SH-SY5Y (cell line): ENCODE data around the gene SERPIND1.

Experiments
- GATA2 ChIP-seq: IDR thresholded peaks from 2 replicates; pipeline ENCODE4 v1.6.1; 2011; ENCODE audit warnings: mild to moderate bottlenecking, low read depth, low read length
- GATA3 ChIP-seq: IDR thresholded peaks from 2 replicates; pipeline ENCODE4 v1.6.1; 2011; ENCODE audit warnings: low read depth, mild to moderate bottlenecking, low read length, moderate library complexity

DNA sequence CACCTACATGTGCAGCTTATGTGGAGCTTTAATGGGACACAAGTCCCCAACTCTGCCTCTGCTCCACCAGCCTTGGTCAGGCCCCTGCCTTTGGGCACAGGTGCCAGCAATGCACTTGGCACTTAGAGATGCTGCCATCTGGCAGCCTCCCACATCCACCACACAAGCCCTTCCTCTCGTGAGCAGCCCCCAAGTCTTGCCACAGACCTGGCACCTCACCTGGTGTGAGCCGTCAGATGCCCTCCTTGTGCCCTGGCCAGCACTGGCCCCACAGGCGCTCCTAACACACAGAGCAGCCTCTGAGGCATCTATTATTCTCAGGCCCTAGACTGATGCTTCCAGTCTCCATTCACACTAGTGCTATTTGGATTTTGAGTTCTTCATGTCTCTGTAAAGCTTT, 24.5 kb upstream of the SERPIND1 start:
- TF ChIP-seq GATA2 (no peak), GATA3 (no peak)
